ENCODE measurements around the gene PTK7.

The PTK7 gene

GRCh38 chr6:43097098-43097489, 21.0 kb downstream of the PTK7 start:
- DNase-seq (ENCODE audit: low read depth), result no peak
- no peak for TF ChIP-seq MYC (IDR thresholded peaks at IDR 0.05; ENCODE audit: low read depth, low read length)
- TF ChIP-seq CTCF (IDR thresholded peaks at IDR 0.05; ENCODE audit: low read depth, low read length), result no peak
- no peak for TF ChIP-seq POLR2A (IDR thresholded peaks at IDR 0.05; ENCODE audit: extremely low read depth, insufficient read length)
- no peak for TF ChIP-seq MAX (IDR thresholded peaks at IDR 0.05; ENCODE audit: low read depth, low read length)
- H3K4me3 ChIP-seq (ENCODE audit: low read depth, low read length), result no peak overlapping the region

GRCh38 chr6:43097502-43097901, 21.4 kb downstream of the PTK7 start:
- TF ChIP-seq MAX (IDR thresholded peaks at IDR 0.05; ENCODE audit: low read depth, low read length), result no peak
- TF ChIP-seq CTCF (IDR thresholded peaks at IDR 0.05; ENCODE audit: low read depth, low read length), result no peak
- TF ChIP-seq MYC (IDR thresholded peaks at IDR 0.05; ENCODE audit: low read depth, low read length), result no peak
- no peak for TF ChIP-seq POLR2A (IDR thresholded peaks at IDR 0.05; ENCODE audit: extremely low read depth, insufficient read length)
- no peak for DNase-seq (ENCODE audit: low read depth)
- no peak overlapping the region for H3K4me3 ChIP-seq (ENCODE audit: low read depth, low read length)

GRCh38 chr6:43101497-43101896, 25.4 kb downstream of the PTK7 start:
- DNase-seq (ENCODE audit: low read depth), result no peak
- H3K4me3 ChIP-seq (ENCODE audit: low read depth, low read length), result no peak overlapping the region
- TF ChIP-seq MYC (IDR thresholded peaks at IDR 0.05; ENCODE audit: low read depth, low read length) (no peak), POLR2A (IDR thresholded peaks at IDR 0.05; ENCODE audit: extremely low read depth, insufficient read length) (no peak), CTCF (IDR thresholded peaks at IDR 0.05; ENCODE audit: low read depth, low read length) (no peak), MAX (IDR thresholded peaks at IDR 0.05; ENCODE audit: low read depth, low read length) (no peak)

GRCh38 chr6:43103253-43103876, 27.3 kb downstream of the PTK7 start:
- TF ChIP-seq CTCF (IDR thresholded peaks at IDR 0.05; ENCODE audit: low read depth, low read length) (no peak), MAX (IDR thresholded peaks at IDR 0.05; ENCODE audit: low read depth, low read length) (no peak), POLR2A (IDR thresholded peaks at IDR 0.05; ENCODE audit: extremely low read depth, insufficient read length) (no peak), MYC (IDR thresholded peaks at IDR 0.05; ENCODE audit: low read depth, low read length) (no peak)
- H3K4me3 ChIP-seq (ENCODE audit: low read depth, low read length), result no peak overlapping the region
- DNase-seq (ENCODE audit: low read depth), result no peak

- H3K4me3 ChIP-seq (ENCODE audit: low read depth, low read length), result no peak overlapping the region
- TF ChIP-seq CTCF (IDR thresholded peaks at IDR 0.05; ENCODE audit: low read depth, low read length) (no peak), MYC (IDR thresholded peaks at IDR 0.05; ENCODE audit: low read depth, low read length) (no peak), MAX (IDR thresholded peaks at IDR 0.05; ENCODE audit: low read depth, low read length) (no peak), POLR2A (IDR thresholded peaks at IDR 0.05; ENCODE audit: extremely low read depth, insufficient read length) (no peak)
- no peak for DNase-seq (ENCODE audit: low read depth)
Measured at GRCh38 chr6:43105538-43106222, 29.6 kb downstream of the PTK7 start.

Measured in NB4 (cell line).